ENCODE measurements around the gene HCFC1R1. TPM values are rescaled to one million over a fixed set of nuclear protein-coding genes. Genes with fewer than 3 reads are reported as not detected.
A peak's percentile ranks its signal among the peaks of the same experiment; 100 is the strongest.

The HCFC1R1 gene
- total and polyA plus RNA-seq, 2 donors (not counting 1 experiment from before 2014, with no cell fraction given): 17.9 to 24.8 TPM

GRCh38 chr16:3022208-3022683, 1.5 kb downstream of the HCFC1R1 start:
- H3K4me1 Mint-ChIP-seq: peaks cover 45% of the 10 kb centered on the region
- no peak overlapping the region for H2AFZ ChIP-seq (ENCODE audit: insufficient read depth, low read depth, low read length, poor library complexity, severe bottlenecking)
- H3K4me3 ChIP-seq (ENCODE audit: control extremely low read depth in 1 of 5, extremely low read depth in 1 of 5, insufficient read depth in 1 of 5, low read depth in 2 of 5, low read length in 4 of 5): no peak overlapping the region
- POLR2A ChIA-PET: interaction anchor here (2.1 kb wide), 1 partner anchor 18 kb away, joined by 9 read pairs; no protein-coding TSS in a partner anchor
- intact Hi-C loops (cut with micrococcal nuclease): loop anchor here (5.0 to 10.0 kb wide), 6 partner anchors 55 to 1717 kb away; partner anchors contain the start of genes PAQR4, SRRM2, UBE2I and ZNF174
- H3K27me3 ChIP-seq (replicated peaks in 1 of 4; ENCODE audit: control extremely low read depth in 1 of 4, control insufficient read depth in 3 of 4, insufficient read depth in 4 of 4, low read length in 3 of 4): peaks cover 0 to 15% (median 6%) of the 10 kb centered on the region in 4 experiments
- TF ChIP-seq CTCF (IDR thresholded peaks at IDR 0.05): no peak
- no peak for TF ChIP-seq EZH2 (IDR thresholded peaks at IDR 0.05; ENCODE audit: borderline replicate concordance, insufficient read depth, low read depth, low read length, poor library complexity, severe bottlenecking)
- peaks cover under 1% of the 10 kb centered on the region for H3K27me3 Mint-ChIP-seq
- no peaks in the 10 kb centered on the region for H3K9me3 Mint-ChIP-seq (ENCODE audit: insufficient read depth)
- no peak for ATAC-seq (ENCODE audit: low read depth)
- CTCF ChIA-PET: interaction anchor here (0.8 to 6.9 kb wide), 5 partner anchors 11 to 36 kb away, joined by 3 to 61 read pairs (median 8); no protein-coding TSS in a partner anchor
- no peak overlapping the region for H3K9ac ChIP-seq (ENCODE audit: low read length)
- H3K9me3 ChIP-seq (ENCODE audit: control extremely low read depth in 1 of 3, control insufficient read depth in 2 of 3, insufficient read depth in 1 of 3, low read length in 2 of 3): peaks cover 0 to under 1% (median 0%) of the 10 kb centered on the region in 3 donors
- H4K20me1 ChIP-seq (ENCODE audit: control insufficient read depth, insufficient read depth, low read length, poor library complexity, severe bottlenecking): peaks cover 20% of the 10 kb centered on the region
- peaks cover 0 to 18% of the 10 kb centered on the region in 2 experiments for H3K36me3 ChIP-seq (replicated peaks in 1 of 2; ENCODE audit: control extremely low read depth in 1 of 2, control insufficient read depth in 1 of 2, extremely low read depth in 1 of 2, insufficient read depth in 2 of 2, low read length in 1 of 2)
- H3K4me2 ChIP-seq (replicated peaks; ENCODE audit: low read depth, low read length, poor library complexity, severe bottlenecking): peak overlapping the region; percentile 90
- DNase-seq: no peak
- peaks cover 37 to 54% of the 10 kb centered on the region in 2 donors for H3K4me1 ChIP-seq (ENCODE audit: control insufficient read depth in 2 of 2, insufficient read depth in 2 of 2, low read length in 2 of 2)
- peak overlapping the region; percentile 99 for H3K27ac Mint-ChIP-seq
- peak overlapping the region; percentile 97 for H3K4me3 Mint-ChIP-seq
- WGBS (ENCODE audit: insufficient coverage): 0% methylated on average over 1 of the region's 8 CpGs
- H3K27ac ChIP-seq (ENCODE audit: low read length in 2 of 2): no peak overlapping the region
- H3K79me2 ChIP-seq (ENCODE audit: control insufficient read depth, insufficient read depth, low read length): peaks cover 15% of the 10 kb centered on the region
